OCI-M2 (cell line): ENCODE results near the gene B4GALT2.
A peak's percentile ranks its signal among the peaks of the same experiment; 100 is the strongest.

Experiments used
- DNase-seq: peaks from one replicate; lab custom pipeline; 2025; ENCODE audit not compliant: unreplicated experiment; lab: John Stamatoyannopoulos, UW

The B4GALT2 gene

DNA sequence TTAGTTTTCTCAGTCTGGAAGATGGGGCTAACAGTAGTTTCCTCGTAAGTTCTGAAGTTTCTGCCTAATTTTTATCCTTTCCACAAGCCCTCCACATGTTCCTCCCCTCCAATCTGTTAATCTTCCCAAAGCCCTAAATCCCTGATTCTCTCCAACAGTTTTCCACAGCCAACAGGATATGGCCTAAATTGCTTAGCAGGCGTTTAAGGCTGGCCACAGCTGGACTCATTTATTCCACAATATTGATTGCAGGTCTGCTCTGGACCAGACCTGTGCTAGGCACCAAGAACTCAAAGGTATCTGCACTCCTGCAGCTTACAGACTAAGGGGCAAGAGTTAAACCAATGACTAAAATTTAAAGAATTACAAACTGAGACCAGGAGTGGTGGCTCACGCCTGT is 48.3 kb downstream of the B4GALT2 start:
- DNase-seq = no peak

DNA sequence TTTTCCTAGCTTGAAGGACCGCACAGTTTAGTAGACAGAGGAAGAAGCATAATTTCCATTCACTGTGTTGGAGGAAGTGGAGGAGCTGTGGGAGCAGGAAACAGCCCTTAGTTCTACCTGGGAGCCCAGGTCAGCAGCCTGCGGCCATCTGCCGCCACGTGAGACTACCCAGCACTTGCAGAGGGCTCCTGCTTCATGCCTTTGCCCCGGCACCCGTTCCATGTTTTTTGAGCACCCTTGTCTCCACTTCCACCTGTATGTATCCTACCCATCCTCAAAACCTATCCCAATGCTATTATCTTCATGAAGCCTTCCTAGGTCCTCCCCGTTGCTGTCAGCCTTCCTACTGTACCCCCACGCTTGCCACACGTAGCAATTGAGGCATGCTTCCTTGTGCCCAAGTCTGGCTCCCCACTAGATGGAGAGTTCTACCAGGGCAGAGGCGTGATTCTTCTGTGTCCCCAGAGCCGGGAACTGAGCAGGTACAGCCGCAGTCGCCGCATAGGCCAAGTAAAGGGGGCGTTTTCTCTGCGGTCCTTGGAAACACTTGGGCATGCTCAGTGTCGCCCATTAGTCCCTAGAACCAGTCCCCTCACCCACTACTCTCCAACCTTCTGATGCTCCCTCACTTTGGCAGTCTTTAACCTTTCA is 50.4 kb downstream of the B4GALT2 start:
- DNase-seq = no peak

DNA sequence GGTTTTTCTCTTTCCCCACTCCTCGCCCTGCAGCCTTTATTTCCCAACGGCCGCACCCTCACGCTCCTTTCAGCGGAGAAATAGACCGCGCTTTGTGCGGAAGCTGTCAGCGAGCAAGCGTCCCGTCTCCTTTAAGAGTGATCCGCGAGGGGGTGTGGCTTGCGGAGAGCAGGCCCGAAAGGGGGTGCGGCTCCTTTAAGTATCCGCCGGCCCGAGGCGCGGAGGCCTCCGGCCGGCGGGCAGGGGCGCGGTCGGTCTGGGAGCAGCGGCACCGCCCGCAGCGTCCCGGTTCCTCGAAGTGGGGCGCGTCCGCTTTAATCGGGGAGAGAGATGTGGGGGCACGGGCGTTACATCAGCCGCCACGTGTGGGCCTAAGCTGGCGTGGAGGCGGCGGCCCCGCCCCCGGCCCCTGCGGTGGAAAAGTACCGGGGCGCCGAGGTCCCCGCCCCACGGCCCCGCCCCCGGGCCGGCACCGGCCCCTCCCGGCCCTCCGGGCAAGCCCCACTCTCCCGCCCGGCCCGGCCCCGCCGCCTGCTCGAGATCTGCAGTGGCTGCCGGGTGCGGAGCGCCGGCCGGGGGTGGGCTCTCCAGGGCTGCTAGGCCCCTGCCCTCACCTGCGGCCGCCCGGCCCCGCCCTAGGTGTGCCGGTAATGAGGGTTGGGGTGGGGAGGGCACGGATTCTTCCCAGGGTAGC is 51.0 kb downstream of the B4GALT2 start:
- DNase-seq = peak; percentile 31

DNA sequence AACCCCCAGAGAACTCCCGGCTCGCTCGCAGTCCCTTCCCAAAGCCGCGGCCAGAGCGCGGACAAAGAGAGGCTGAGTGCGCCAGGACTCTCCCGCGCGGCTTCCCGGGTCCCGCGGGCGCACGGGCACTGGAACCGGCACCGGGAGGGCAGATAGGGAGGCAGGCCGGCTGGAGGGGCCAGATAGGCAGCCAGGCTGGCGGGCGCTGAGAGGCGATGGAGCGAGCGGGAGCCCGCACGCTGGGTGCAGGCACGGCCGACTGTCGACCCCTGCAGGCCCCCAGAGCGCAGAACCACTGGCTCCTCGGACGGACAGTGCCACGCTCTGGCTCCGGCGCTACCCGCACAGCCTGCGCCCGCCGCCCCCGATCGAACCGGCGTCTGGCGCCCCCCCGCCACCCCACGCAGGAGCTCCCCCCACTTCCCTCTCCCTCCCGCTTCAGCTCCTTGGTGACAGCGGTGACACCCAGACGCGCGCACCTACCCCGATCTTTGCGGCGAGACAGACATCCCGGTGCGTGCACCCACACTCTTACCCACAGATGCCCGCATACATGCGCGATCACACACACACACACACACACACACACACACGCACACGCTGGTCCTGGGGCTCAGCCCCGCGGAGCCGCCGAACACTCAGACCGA is 51.7 kb downstream of the B4GALT2 start:
- no peak for DNase-seq

DNA sequence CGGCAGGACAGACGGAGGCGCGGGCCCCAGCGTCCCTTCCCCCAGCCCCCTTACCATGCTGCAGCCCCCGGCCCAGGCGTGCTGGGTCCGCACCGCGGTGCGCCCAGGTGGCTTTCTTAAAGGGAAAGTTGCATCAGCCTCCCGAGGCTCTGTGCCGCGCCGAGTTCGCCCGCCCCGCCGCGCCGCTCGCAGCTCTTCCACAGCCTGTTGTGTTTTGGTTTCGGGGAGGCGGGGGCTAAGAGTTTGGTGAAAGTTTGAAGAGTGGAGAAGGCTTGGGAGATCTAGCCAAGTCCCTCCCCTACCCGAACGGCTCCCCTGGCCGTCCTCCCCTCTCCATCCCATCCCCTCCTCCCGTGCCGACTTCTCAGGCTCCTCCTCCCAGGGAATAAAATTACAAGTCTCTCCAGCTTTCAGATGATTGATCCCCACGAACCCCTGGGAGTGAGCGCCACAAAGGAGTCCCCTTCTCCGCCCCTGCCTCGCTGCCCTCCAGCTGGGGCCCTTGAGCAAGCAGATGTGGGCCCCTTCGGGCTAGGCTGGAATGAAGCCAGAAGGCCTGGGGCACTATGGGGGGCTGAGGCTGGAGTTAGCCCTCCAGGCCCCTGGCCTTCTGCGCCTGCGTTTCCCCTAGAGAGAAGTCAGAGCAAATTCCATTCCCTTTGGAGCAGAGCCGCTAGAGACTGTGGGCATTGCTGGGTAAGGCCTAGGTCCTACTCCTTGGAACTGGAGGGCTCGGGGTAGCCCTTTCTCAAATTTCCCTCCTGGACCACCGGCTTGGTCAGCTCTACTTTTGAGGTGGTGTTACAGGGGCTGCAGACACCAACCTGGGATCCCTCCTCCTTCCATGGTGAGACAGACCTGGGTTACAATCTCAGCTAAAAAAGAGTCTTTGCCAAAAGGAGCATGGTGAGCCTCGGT is 52.5 kb downstream of the B4GALT2 start, which contains the start of gene SLC6A9:
TSS of gene SLC6A9 (minus strand) at position 211 of the 918 bp plus-strand sequence. CDS start 7,185 bp downstream, outside the sequence.
- DNase-seq = no peak

DNA sequence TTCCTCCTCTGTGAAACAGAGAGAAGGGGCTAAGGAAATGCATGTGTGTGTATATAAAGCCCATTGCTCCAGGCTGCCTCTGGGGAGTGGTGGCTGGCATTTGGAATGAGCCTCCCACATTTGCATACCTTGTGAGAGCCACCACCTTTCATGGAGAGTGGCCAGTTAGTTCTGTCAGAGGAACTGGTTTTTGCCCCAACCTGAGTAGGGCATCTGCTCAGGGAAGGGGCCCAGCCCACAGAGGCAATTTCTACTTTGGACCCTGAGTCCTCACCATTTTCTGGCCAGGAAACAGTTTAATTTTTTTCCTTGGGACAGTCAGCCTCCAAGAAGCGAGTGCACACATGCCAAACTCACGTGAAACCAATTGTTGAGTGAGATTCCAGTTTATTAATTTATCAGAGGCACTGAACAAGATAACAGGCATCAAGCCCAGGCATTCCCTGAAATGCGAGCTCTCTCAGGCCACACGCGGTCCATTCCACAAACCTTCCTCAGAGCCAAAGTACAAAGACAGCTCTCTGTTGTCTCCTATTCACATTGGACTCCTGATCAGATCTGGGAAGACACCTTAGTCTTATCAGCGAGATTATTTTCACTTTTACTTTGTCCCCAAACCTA is 53.3 kb downstream of the B4GALT2 start:
- no peak for DNase-seq

DNA sequence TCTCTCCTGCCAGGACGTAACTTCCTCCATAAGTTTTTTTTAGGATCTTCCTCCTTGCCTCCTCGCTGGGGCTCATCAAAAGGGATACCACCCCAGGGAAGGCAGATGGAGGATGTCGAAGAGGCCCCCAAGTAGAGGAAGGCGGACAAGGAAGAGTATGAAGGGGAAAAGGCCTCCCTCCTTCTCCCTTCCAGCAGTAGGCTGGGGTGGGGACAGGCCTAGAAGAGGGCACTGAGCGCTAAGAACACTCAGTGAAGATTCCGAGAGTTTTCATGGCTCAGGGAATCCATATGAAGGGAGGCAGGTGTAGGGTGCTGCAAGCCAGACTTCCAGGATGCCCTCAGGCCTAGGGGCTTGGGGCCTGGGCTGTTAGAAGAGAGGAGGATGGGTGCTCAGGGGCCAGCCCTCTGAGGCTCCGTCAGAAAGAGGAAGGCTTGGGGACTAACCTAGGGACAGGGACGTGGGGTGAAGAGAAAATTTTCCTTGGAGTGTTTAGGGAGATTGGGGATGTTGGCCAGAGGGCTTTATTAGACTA is 54.1 kb downstream of the B4GALT2 start:
- no peak for DNase-seq

DNA sequence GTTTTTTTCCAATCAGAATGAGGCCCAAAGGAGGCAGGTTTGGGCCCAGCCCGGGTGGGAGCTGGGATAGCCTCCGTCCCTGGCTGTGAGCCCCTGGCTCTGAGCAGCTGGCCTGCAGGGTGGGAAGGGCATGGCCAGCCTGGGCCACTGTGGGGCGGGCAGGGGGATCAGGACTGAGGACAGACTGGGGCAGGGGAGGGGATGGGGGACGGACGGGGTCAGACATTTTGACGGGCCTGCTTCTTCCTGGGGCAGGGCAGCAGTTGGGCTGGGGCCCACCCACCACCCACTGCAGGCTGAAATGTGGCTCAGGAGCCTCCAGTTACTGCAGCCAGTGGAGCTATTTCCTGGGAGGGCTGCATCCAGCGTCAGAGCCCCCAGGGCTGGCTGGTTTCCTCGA is 54.7 kb downstream of the B4GALT2 start:
- DNase-seq = no peak

DNA sequence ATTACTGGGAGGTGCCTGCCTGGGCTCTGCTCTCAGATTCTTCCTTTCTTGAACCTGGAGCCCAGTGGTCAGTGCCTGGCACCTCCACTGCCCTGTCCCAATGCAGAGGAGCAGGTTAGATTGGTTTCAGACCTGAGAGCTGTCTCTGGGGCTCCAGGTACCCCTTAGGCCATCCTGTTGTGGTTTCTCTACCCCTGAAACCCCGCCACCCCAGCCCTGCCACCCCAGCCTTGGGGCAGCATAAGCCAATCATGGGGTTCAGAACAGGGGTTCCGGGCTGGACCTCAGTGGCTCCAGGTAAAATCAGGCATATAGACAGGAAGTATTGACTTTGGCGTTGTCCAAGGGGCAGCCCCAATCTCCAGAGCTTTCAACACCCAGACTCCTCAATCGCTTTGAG is 55.4 kb downstream of the B4GALT2 start:
- no peak for DNase-seq

DNA sequence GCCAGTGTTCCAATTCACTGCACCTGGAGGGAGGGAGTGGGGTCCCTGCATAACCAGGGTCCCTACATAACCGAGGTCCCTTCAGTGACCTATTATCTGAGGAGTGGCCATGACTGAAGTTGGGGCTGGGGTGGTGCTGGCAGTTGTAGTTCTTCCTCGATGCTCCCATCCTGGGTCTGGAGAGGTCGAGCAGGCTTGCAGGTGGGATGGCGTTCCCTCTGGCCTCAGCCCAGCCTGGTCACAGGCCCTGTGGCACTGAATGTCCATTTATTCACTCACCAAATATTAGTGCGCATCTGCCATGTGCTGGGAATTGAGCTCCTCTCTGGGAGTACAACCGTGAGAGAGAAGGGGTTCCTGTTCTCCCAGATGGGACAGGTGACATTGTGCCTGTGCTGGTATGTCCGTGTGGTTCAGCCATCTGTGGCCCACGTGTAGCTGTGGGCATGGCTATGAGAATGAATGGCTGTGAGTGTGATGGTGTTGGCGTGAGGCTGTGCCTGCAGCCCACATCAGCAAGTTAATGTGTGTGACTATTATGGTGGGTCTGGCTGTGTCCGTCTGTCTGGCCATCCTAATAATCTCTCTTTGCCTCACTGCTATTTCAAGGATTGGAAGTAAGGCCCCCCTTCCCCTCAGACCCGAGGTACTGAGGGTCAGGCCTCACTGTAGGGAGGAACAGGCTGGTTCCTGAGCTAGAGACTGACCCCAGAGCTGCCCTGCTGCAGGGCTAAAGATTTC is 56.1 kb downstream of the B4GALT2 start:
- no peak for DNase-seq

DNA sequence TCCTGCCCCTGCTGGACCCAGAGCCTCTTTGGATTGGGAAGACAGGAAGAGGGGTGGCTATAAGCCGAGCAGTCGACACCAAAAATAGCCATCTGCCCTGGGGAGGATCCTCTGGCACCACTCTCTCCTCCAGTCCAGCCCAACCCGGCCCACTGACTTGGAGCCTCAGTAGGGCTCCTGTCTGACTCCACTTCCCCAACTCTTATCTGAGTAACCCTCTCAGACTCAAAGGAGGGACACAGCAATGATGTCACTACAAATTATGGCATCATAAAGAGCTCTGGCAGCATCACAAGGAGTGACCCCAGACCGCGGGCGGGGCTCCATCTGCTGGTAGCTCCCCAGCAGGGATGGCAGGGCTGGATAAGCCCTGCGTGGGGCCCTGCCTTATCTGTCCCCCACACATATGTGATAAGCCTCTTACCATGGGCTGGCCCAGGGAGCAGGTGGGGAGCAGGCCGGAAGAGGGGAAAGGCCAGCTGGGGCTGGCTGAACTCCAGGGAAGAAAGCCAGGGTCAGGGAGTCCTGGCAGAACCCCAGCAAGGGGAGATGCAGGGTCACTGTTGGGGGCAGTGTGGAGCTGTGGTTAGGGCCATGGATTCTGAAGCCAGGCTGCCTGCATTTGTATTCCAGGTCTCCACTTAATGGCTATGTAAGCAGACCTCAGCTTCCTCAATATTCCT is 56.9 kb downstream of the B4GALT2 start:
- DNase-seq = peak; percentile 34

DNA sequence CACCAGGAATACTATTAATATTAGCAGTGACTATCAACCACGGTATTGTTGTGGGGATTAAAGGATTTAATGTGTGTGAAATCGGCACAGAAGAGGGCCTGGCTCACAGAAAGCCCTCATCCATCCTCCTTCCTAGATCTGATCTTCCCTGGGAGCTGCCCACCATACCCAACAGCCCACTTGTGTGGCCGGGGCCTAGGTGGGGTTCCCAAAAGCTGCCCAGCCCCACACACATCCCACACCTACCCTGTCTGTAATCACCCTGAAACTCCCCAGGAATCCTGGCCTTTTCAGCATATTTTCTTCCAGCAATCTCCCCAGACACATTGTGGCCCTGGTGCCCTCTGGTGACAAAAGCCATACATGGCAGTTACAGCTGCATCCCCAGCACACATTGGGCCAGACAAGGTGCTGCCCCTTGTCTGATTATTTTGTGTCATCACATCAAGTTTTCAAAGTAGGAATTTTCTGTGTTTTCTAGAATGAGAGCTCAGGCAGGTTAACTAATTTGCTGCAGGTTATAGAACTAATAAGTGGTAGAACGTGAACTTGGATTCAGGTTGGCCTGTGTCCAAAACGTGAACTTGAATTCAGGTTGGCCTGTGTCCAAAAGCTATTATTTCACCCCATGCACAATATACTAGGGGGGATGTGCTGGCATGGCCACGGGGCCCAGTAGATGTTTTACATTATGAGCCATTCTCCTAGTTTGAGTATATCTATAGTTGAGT is 57.6 kb downstream of the B4GALT2 start:
- peak; percentile 19 for DNase-seq

DNA sequence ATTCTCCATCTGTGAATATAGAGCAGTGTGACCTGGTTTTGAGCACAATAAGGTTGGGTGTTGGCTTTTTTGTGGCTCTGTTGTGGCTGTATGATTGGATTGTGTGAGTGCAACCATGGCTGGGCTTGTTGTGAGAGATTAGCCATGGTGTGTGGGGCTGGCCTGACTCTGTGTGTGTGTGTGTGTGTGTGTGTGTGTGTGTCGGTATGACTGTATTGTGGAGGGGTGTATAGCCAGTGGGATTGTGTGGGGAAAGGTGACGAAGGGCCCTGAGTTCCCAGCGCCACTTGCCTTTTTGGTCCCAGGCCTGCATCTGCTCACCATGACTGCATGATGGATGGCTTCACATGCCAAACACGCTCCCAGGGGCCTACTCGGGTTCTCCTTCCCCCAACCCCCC is 58.1 kb downstream of the B4GALT2 start:
- no peak for DNase-seq

DNA sequence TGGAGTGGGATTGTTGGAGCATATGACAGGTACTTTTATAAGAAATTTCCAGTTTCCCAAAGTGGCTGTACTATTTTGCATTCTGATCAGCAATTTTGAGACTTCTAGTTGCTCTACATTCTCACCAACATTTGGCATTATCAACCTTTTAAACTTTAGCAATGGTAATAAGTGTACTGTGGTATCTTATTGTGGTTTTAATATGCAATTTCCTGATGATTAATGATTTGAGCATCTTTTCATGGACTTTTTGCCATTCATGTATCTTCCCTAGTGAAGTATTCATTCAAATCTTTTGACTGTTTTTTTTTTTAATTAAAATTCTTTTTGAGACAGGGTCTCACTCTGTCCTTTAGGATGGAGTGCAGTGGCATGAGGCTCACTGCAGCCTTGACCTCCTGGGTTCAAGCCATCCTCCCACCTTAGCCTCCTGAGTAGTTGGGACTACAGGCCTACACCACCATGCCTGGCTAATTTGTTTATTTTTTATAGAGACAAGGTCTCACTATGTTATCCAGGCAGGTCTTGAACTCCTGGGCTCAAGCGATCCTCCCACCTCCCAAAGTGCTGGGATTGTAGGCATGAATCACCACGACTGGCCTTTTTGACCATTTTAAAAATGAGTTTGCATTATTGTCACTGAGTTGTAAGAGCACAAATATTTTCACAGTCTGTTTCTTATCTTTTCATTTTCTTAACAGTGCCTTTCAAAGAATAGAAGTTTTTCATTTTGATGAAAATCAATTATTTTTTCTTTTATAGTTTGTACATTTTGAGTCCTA is 60.1 kb downstream of the B4GALT2 start:
- no peak for DNase-seq

DNA sequence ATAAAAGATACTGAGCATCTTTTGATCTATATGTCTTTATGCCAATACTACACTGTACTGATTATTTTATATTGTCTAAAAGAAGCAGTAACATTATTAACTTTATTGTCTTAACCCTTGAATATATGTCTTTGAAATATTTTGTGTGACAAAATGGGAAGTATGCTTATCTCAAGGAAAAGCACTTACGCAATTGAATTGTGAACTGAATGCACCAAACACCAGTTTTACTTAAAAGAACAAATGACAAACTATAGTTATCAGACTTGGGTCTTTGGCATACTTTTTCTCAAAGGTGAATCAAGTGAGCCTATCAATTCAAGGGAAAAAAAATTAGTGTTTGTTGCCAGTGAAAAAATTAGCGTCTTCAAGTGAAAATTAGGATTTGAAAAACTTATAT is 61.4 kb downstream of the B4GALT2 start:
- no peak for DNase-seq
